ENCODE data around the gene DLK1. TPM values are rescaled to one million over a fixed set of nuclear protein-coding genes. Genes with fewer than 3 reads are reported as not detected.

DLK1 gene
- total RNA-seq, 1 donor from 2014 or later: not detected

GRCh38 chr14:100698066-100698465 lies 28.6 kb upstream of the DLK1 start:
- H3K4me1 Mint-ChIP-seq (ENCODE audit: low read depth): no peaks in the 10 kb centered on the region
- DNase-seq (ENCODE audit: low spot score): no peak
- H3K4me3 Mint-ChIP-seq: no peak overlapping the region
- H3K27ac Mint-ChIP-seq: no peak overlapping the region
- no peaks in the 10 kb centered on the region for H3K9me3 Mint-ChIP-seq
- H3K36me3 Mint-ChIP-seq (ENCODE audit: low read depth): no peaks in the 10 kb centered on the region
- intact Hi-C loops (cut with micrococcal nuclease): no loop called here
- H3K27me3 Mint-ChIP-seq (ENCODE audit: insufficient read depth): no peaks in the 10 kb centered on the region

GRCh38 chr14:100698666-100699448 lies 27.8 kb upstream of the DLK1 start:
- DNase-seq (ENCODE audit: low spot score): no peak
- intact Hi-C loops (cut with micrococcal nuclease): no loop called here
- Mint-ChIP-seq H3K27me3 (ENCODE audit: insufficient read depth) (no peaks in the 10 kb centered on the region), H3K36me3 (ENCODE audit: low read depth) (no peaks in the 10 kb centered on the region), H3K4me3 (no peak overlapping the region), H3K9me3 (no peaks in the 10 kb centered on the region), H3K4me1 (ENCODE audit: low read depth) (no peaks in the 10 kb centered on the region), H3K27ac (no peak overlapping the region)

GRCh38 chr14:100701314-100701713 lies 25.4 kb upstream of the DLK1 start:
- no peaks in the 10 kb centered on the region for H3K27me3 Mint-ChIP-seq (ENCODE audit: insufficient read depth)
- H3K36me3 Mint-ChIP-seq (ENCODE audit: low read depth): no peaks in the 10 kb centered on the region
- H3K9me3 Mint-ChIP-seq: no peaks in the 10 kb centered on the region
- no peak overlapping the region for H3K27ac Mint-ChIP-seq
- H3K4me3 Mint-ChIP-seq: no peak overlapping the region
- H3K4me1 Mint-ChIP-seq (ENCODE audit: low read depth): no peaks in the 10 kb centered on the region
- DNase-seq (ENCODE audit: low spot score): no peak
- intact Hi-C loops (cut with micrococcal nuclease): no loop called here

GRCh38 chr14:100702590-100702989 lies 24.1 kb upstream of the DLK1 start:
- Mint-ChIP-seq H3K9me3 (no peaks in the 10 kb centered on the region), H3K4me1 (ENCODE audit: low read depth) (no peaks in the 10 kb centered on the region)
- intact Hi-C loops (cut with micrococcal nuclease): no loop called here

GRCh38 chr14:100703386-100704220 lies 23.1 kb upstream of the DLK1 start:
- no peak for DNase-seq (ENCODE audit: low spot score)
- Mint-ChIP-seq H3K36me3 (ENCODE audit: low read depth) (no peaks in the 10 kb centered on the region), H3K27ac (no peak overlapping the region), H3K27me3 (ENCODE audit: insufficient read depth) (no peaks in the 10 kb centered on the region), H3K9me3 (no peaks in the 10 kb centered on the region), H3K4me1 (ENCODE audit: low read depth) (no peaks in the 10 kb centered on the region), H3K4me3 (no peak overlapping the region)
- intact Hi-C loops (cut with micrococcal nuclease): no loop called here

More at GRCh38 chr14:100702590-100702989, 24.1 kb upstream of the DLK1 start:
- DNase-seq (ENCODE audit: low spot score): no peak
- Mint-ChIP-seq H3K27ac (no peak overlapping the region), H3K27me3 (ENCODE audit: insufficient read depth) (no peaks in the 10 kb centered on the region), H3K36me3 (ENCODE audit: low read depth) (no peaks in the 10 kb centered on the region), H3K4me3 (no peak overlapping the region)

GRCh38 chr14:100706200-100706599 lies 20.5 kb upstream of the DLK1 start:
- DNase-seq (ENCODE audit: low spot score): no peak
- Mint-ChIP-seq H3K4me1 (ENCODE audit: low read depth) (no peaks in the 10 kb centered on the region), H3K4me3 (no peak overlapping the region), H3K36me3 (ENCODE audit: low read depth) (no peaks in the 10 kb centered on the region), H3K9me3 (no peaks in the 10 kb centered on the region), H3K27ac (no peak overlapping the region), H3K27me3 (ENCODE audit: insufficient read depth) (no peaks in the 10 kb centered on the region)
- intact Hi-C loops (cut with micrococcal nuclease): no loop called here

GRCh38 chr14:100706860-100707259 lies 19.8 kb upstream of the DLK1 start:
- Mint-ChIP-seq H3K27me3 (ENCODE audit: insufficient read depth) (no peaks in the 10 kb centered on the region), H3K36me3 (ENCODE audit: low read depth) (no peaks in the 10 kb centered on the region), H3K9me3 (no peaks in the 10 kb centered on the region), H3K4me1 (ENCODE audit: low read depth) (no peaks in the 10 kb centered on the region), H3K27ac (no peak overlapping the region), H3K4me3 (no peak overlapping the region)
- DNase-seq (ENCODE audit: low spot score): no peak
- intact Hi-C loops (cut with micrococcal nuclease): no loop called here

GRCh38 chr14:100708425-100709288 lies 18.0 kb upstream of the DLK1 start:
- H3K4me3 Mint-ChIP-seq: no peak overlapping the region
- intact Hi-C loops (cut with micrococcal nuclease): no loop called here

GRCh38 chr14:100709289-100710284 lies 17.1 kb upstream of the DLK1 start:
- Mint-ChIP-seq H3K9me3 (no peaks in the 10 kb centered on the region), H3K36me3 (ENCODE audit: low read depth) (no peaks in the 10 kb centered on the region), H3K27ac (no peak overlapping the region), H3K4me1 (ENCODE audit: low read depth) (no peaks in the 10 kb centered on the region), H3K4me3 (no peak overlapping the region), H3K27me3 (ENCODE audit: insufficient read depth) (no peaks in the 10 kb centered on the region)
- intact Hi-C loops (cut with micrococcal nuclease): no loop called here
- no peak for DNase-seq (ENCODE audit: low spot score)

More at GRCh38 chr14:100708425-100709288, 18.0 kb upstream of the DLK1 start:
- H3K27ac Mint-ChIP-seq: no peak overlapping the region
- no peaks in the 10 kb centered on the region for H3K36me3 Mint-ChIP-seq (ENCODE audit: low read depth)
- DNase-seq (ENCODE audit: low spot score): no peak
- H3K27me3 Mint-ChIP-seq (ENCODE audit: insufficient read depth): no peaks in the 10 kb centered on the region
- H3K9me3 Mint-ChIP-seq: no peaks in the 10 kb centered on the region
- H3K4me1 Mint-ChIP-seq (ENCODE audit: low read depth): no peaks in the 10 kb centered on the region

- DNase-seq (ENCODE audit: low spot score): no peak
- intact Hi-C loops (cut with micrococcal nuclease): no loop called here
- Mint-ChIP-seq H3K9me3 (no peaks in the 10 kb centered on the region), H3K27me3 (ENCODE audit: insufficient read depth) (no peaks in the 10 kb centered on the region), H3K36me3 (ENCODE audit: low read depth) (no peaks in the 10 kb centered on the region), H3K27ac (no peak overlapping the region), H3K4me3 (no peak overlapping the region), H3K4me1 (ENCODE audit: low read depth) (no peaks in the 10 kb centered on the region)
These were observed 16.3 kb upstream of the DLK1 start for GRCh38 chr14:100710391-100710790.

- H3K36me3 Mint-ChIP-seq (ENCODE audit: low read depth): no peaks in the 10 kb centered on the region
These were observed 15.7 kb upstream of the DLK1 start for GRCh38 chr14:100710826-100711462.

More at GRCh38 chr14:100710826-100711462, 15.7 kb upstream of the DLK1 start:
- Mint-ChIP-seq H3K4me1 (ENCODE audit: low read depth) (no peaks in the 10 kb centered on the region), H3K9me3 (no peaks in the 10 kb centered on the region), H3K27ac (no peak overlapping the region), H3K4me3 (no peak overlapping the region), H3K27me3 (ENCODE audit: insufficient read depth) (no peaks in the 10 kb centered on the region)
- intact Hi-C loops (cut with micrococcal nuclease): no loop called here
- no peak for DNase-seq (ENCODE audit: low spot score)
